Myocyte (in vitro differentiated cells): ENCODE results near the gene PLEKHO2. TPM values are rescaled to one million over a fixed set of nuclear protein-coding genes. Genes with fewer than 3 reads are reported as not detected.

Experiments
- DNase-seq: peaks from one replicate; pipeline ENCODE4 v3.0.0-alpha.2; 2012; ENCODE audit warnings: low read depth
- total RNA-seq: library from RNA; depleted of rRNA; stranded (reverse); fragments of >200 nt; gene quantifications from 2 replicates; pipeline ENCODE4 v1.2.3, GENCODE V29; 2014

The PLEKHO2 gene
- total RNA-seq, 1 donor from 2014 or later: 21.6 TPM

DNA sequence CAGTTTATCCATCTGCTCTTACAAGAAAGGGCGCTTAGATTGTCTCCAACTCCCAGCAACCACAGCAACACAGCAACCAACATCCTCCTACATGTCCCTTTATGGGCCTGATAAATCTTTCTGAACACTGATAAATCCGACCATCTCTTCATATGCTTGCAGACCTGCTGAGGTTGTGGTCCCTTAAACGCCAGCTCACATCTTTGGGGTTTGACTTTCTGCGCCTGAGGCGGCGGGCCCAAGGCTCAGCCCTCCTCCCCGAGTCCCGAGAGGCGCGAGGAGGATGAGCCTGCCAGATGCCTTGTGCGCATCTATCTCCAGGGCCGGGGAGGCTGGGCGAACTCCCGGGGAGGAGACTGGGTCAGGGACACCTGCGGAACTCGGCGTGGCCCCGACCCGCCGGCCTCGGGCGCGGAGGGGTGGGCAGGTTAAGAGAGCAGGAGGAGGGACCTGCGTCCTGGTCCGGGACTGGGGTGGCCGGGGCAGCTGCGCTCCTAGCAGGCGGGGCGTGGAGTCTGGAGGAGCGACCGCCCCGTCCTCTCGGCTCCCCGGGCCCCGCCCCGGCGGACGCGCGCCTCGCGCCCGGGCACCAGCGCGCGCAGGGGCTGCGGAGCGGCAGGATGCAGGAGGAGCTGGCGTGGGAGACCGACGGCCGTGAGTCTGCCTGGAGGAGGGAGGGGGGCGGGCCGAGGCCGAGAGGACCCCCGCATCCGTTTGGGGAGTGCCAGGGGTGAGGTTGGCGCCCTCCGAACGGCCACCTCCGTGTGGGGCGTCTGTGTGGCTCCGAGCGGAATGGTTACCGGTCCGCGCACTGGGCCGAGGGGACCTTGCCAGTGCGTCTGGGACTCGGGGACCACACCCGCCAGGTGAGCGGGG, 69.8 kb downstream of the PLEKHO2 start, which contains the start of gene ANKDD1A:
Gene ANKDD1A, plus strand, starts transcription at position 592 of the 876 bp plus-strand sequence. Its CDS starts 29 bp downstream, at position 621.
- DNase-seq: no peak

DNA sequence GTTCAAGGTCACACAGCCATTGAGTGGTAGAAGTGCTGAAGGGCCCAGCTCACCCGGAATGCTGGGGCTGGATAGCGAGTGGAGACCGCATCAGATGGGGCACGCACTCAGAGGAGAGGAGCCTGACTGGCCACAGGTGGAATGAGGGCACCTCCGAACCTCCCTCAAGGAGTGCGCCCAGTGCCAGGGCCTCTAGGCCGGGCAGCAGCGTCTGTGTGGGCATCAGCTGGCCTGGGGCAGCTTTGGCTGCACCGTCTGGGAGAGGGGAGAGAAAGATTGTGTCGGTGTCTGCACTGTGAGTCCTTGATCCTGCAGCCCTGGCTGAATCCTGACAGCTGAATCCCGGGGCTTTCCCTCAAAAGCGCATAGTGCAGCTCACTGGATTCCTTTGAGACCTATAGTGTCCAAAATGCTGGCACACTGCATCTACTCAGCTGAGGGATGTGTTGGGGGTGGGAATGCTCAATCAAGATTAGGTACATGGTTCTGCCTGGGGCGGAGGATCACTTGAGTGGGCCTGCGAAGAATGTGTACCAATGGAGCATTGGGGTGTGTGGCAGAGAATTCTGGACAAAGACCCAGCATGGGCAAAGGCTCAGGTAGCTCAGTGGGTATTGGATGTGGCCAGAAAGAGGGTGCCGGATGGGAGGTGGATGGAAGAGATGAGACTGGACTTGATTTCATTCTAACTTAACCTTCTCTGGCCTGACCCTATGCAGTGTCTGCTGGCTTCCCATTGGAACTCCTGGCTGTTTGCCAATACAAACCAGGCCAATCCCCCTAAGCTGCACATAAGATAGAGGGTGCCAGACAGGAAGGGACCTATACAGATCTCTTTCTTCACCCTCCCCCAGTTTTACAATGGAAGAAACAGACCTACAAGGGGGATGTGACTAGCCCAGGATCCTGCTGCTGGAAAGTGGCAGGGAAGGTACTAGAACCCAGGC, 70.9 kb downstream of the PLEKHO2 start:
- DNase-seq: no peak

DNA sequence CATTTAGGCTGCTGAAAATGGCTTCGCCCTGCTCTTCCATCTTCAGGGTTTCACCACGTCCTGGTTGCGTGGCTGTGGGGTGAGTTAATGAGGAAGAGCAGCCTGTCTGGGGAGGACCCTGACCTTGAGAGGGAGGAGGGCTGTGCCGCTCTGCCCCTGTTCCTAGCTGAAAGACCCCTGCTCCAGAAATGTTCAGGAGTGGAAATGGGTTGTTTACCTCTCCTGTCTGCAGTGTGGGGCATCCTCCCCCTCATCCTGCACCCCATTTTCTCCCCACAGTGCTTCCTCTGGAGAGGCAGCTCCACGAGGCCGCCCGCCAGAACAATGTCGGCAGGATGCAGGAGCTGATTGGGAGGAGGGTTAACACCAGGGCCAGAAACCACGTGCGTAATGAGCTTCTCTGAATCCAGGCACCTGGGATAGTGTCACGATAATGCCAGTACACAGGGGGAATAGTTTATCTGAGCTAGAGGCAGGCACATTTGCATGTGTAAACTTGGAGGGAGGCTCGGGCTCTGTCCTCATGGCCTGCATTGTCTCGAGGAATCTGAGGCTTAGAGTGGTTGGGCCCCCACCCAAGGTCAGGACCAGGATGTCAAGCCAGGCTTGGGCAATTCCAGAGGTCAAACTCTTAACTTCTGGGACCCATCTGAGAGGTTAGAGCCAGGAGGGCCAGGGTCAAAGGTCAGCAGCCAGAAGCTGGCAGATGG, 74.0 kb downstream of the PLEKHO2 start:
- no peak for DNase-seq

DNA sequence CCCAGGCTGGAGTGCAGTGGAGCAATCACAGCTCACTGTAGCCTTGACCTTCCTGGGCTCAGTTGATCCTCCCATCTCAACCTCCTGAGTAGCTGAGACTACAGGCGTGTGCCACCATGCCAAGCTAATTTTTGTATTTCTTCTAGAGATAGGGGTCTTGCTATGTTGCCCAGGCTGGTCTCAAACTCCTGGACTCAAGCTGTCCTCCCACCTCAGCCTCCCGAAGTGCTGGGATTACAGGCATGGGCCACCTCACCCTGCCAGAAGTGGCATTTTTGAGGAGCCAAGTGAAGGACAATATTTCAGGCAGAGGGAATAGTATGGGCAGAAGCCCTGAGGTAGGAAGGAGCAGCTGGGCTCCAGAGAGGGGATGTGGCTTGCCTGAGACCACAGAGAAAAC, 74.7 kb downstream of the PLEKHO2 start:
- DNase-seq: no peak

DNA sequence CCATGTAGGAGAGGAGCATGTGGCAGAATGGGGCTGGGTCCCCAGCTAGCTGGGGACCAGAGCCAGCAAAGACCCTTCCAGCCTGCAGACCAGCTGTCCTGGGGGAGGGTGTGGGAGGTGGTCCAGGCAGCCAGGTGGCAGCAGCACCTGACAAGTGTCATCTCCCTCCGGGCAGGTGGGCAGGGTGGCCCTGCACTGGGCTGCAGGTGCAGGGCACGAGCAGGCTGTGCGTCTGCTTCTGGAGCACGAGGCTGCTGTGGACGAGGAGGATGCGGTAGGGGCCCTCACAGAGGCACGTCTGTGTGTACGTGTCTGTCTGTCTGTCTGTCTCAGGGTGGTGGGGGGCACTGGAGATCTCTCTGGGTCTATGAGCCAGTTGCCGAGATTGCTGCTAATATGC, 75.5 kb downstream of the PLEKHO2 start:
- no peak for DNase-seq

Other genes with a start within 250 kb of the PLEKHO2 start
- gene RBPMS2, start 66.3 kb upstream of the PLEKHO2 start, total RNA-seq: not detected in 2 replicates
- gene PIF1, start 16.3 kb upstream of the PLEKHO2 start, total RNA-seq: 8.9 and 13.5 TPM in 2 replicates
- gene ANKDD1A, start 70.0 kb downstream of the PLEKHO2 start, total RNA-seq: 2.5 and 4.6 TPM in 2 replicates
- gene SPG21, start 148.0 kb downstream of the PLEKHO2 start, total RNA-seq: 127 and 141 TPM in 2 replicates
- gene MTFMT, start 187.7 kb downstream of the PLEKHO2 start, total RNA-seq: 24.8 and 30.2 TPM in 2 replicates
- gene SLC51B, start 203.5 kb downstream of the PLEKHO2 start, total RNA-seq: 0.26 TPM in 1 of 2 replicates, not detected in the other
- gene RASL12, start 226.1 kb downstream of the PLEKHO2 start, total RNA-seq: 0.94 TPM in 1 of 2 replicates, not detected in the other
- 0.13 TPM in 1 of 2 replicates, not detected in the other for gene KBTBD13, start 234.8 kb downstream of the PLEKHO2 start, total RNA-seq